K562 (cell line): ENCODE measurements around the gene SERPIND1. TPM values are rescaled to one million over a fixed set of nuclear protein-coding genes. Genes with fewer than 3 reads are reported as not detected.
A peak's percentile ranks its signal among the peaks of the same experiment; 100 is the strongest.

Source experiments
- ARHGAP35 ChIP-seq: fragments of 450-650 bp; IDR thresholded peaks from 2 replicates; pipeline ENCODE4 v1.6.1; 2018; ENCODE audit not compliant: partially characterized antibody
- CBX1 ChIP-seq: sonication (generic); IDR thresholded peaks from 2 replicates; pipeline ENCODE4 v1.6.1; 2016; ENCODE audit warnings: antibody characterized with exemption, low read depth, mild to moderate bottlenecking
- CEBPB ChIP-seq: fragments of 450-650 bp; IDR thresholded peaks from 2 replicates; pipeline ENCODE4 v1.6.1; 2016; ENCODE audit warnings: missing genetic modification characterization, missing compliant biosample characterization
- FOXP1 ChIP-seq: sonication (generic); formaldehyde crosslinking; IDR thresholded peaks from 2 replicates; pipeline ENCODE4 v1.8.0; 2022; ENCODE audit warnings: mild to moderate bottlenecking, missing genetic modification reagents
- KLF6 ChIP-seq: fragments of 250-450 bp; sonication (Bioruptor Pico); IDR thresholded peaks from 2 replicates; pipeline ENCODE4 v1.4.0; 2020; ENCODE audit warnings: mild to moderate bottlenecking, moderate library complexity, borderline replicate concordance
- MEF2D ChIP-seq: conservative IDR thresholded peaks from 2 replicates; pipeline ENCODE4 v1.6.1; 2016; ENCODE audit warnings: low read depth, missing genetic modification characterization, missing compliant biosample characterization
- NRF1 ChIP-seq, 2 experiments: fragments of 450-650 bp; IDR thresholded peaks in 1 of 2; conservative IDR thresholded peaks in 1 of 2; 2 replicates each; pipeline ENCODE4 v1.6.1; 2014; ENCODE audit warnings: mild to moderate bottlenecking in 2 of 2
- RFX1 ChIP-seq: fragments of 450-650 bp; IDR thresholded peaks from 2 replicates; pipeline ENCODE4 v1.6.1; 2016; ENCODE audit warnings: mild to moderate bottlenecking, moderate library complexity
- TCF3 ChIP-seq: sonication (generic); formaldehyde crosslinking; IDR thresholded peaks from 2 replicates; pipeline ENCODE4 v1.4.0; 2020; ENCODE audit warnings: mild to moderate bottlenecking, missing genetic modification reagents
- TOE1 ChIP-seq, 2 experiments: fragments of 450-650 bp in 1 of 2; sonication (generic) in 1 of 2; formaldehyde crosslinking in 1 of 2; IDR thresholded peaks; 2 replicates each; pipeline versions ENCODE4 v1.7.1 to v1.8.0; 2016 to 2022; ENCODE audit warnings: borderline replicate concordance in 2 of 2, mild to moderate bottlenecking in 2 of 2, antibody characterized with exemption in 1 of 2, inconsistent platforms in 1 of 2, low read depth in 1 of 2, missing genetic modification reagents in 1 of 2, moderate library complexity in 1 of 2
- U2AF1 ChIP-seq: fragments of 200-400 bp; formaldehyde crosslinking; optimal IDR thresholded peaks from 2 replicates; pipeline ENCODE3; 2017; ENCODE audit warnings: mild to moderate bottlenecking, low read depth, low read length, moderate library complexity
- ZBTB1 ChIP-seq: sonication (generic); formaldehyde crosslinking; IDR thresholded peaks from 2 replicates; pipeline ENCODE4 v1.8.1; 2023; ENCODE audit warnings: missing genetic modification reagents, low read depth, mild to moderate bottlenecking, borderline replicate concordance
- ZFP36 ChIP-seq: fragments of 150-350 bp; IDR thresholded peaks from 2 replicates; pipeline ENCODE4 v1.6.1; 2018; ENCODE audit warnings: low read length, low read depth; ENCODE audit not compliant: partially characterized antibody
- ZNF184 ChIP-seq: sonication (generic); formaldehyde crosslinking; IDR thresholded peaks from 2 replicates; pipeline ENCODE4 v1.5.0; 2020; ENCODE audit warnings: missing genetic modification reagents
- ZSCAN29 ChIP-seq: fragments of 450-650 bp; IDR thresholded peaks from 2 replicates; pipeline ENCODE4 v1.6.1; 2017
- polyA plus RNA-seq, 8 experiments: library from polyadenylated mRNA; depleted of rRNA in 4 of 8; stranded (reverse) in 5 of 8; unstranded in 3 of 8; fragments of >200 nt; fragmentation: Nextera tagmentation in 2 of 8; fragmentation: Illumina TruSeq in 1 of 8; extraction: Ambion mirVana in 2 of 8; extraction: Trizol in 1 of 8; gene quantifications; 2 replicates each; pipeline versions ENCODE4 v1.2.1 to v1.2.3, GENCODE V29; 2011 to 2014; ENCODE audit warnings: inconsistent platforms in 1 of 8, missing spikeins in 1 of 8
- total RNA-seq, 7 experiments: library from RNA; depleted of rRNA in 6 of 7; stranded (reverse); fragments of >200 nt in 6 of 7; fragmentation: Illumina TruSeq in 2 of 7; extraction: Trizol in 2 of 7; gene quantifications; 2 replicates each; pipeline versions ENCODE4 v1.2.1 to v1.2.3, GENCODE V29; 2011 to 2021; ENCODE audit warnings: low replicate concordance in 1 of 7
- TF ChIP-seq, protein P1 (sequence below): fragments of 450-650 bp; IDR thresholded peaks from 2 replicates; pipeline ENCODE4 v1.7.0; 2016; ENCODE audit warnings: borderline replicate concordance
- TF ChIP-seq, protein P2 (sequence below): IDR thresholded peaks from 2 replicates; pipeline ENCODE4 v1.6.1; 2014; ENCODE audit warnings: antibody characterized with exemption
- TF ChIP-seq, protein P3 (sequence below): IDR thresholded peaks from 2 replicates; pipeline ENCODE4 v1.6.1; 2016; ENCODE audit warnings: missing genetic modification characterization, missing compliant biosample characterization
- TF ChIP-seq, protein P4 (sequence below): fragments of 450-650 bp; formaldehyde crosslinking; IDR thresholded peaks from 2 replicates; pipeline ENCODE4 v1.4.0; 2022; ENCODE audit warnings: missing genetic modification characterization

SERPIND1 gene
- total and polyA plus RNA-seq, 9 of the 15 experiments (the other 6 are each of a cell fraction or from before 2014, with no cell fraction given), result 0.04 to 0.11 (median 0.09) TPM; not detected in 6

DNA sequence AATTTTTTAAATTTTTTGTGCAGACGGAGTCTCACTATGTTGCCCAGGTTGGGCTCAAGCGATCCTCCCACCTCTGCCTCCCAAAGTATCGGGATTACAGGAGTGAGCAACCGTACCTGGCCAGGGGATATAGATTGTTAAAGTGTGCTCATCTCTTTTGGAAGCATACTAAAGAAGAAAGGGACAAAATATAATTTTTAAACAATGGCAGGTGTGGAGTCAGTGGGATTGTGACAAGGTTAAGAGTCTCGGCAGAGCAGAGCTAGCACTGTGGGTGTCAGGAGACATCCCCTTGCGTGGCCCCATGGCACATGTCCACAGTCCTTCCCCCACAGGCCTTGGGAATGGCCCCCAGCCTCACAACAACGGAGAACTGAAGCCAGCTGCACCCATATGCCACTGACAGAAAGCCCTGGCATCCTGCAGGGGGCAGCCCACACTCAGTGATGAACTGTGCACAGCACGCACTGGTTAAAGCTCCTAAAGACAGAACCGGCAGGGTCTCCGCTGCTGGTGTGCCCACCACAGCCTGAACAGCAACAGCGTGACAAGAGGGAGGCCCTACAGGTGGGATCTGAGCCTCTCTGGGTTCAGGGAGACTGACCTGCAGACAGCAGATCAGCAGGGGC, 29.9 kb downstream of the SERPIND1 start (continued):
- TF ChIP-seq TCF3 (CRISPR knock-in tag) (no peak), CEBPB (no peak), ZBTB1 (CRISPR knock-in tag) (no peak), TOE1 (IDR thresholded peaks at IDR 0.05; ENCODE audit: borderline replicate concordance) (no peak), TOE1 (CRISPR knock-in tag; IDR thresholded peaks at IDR 0.05; ENCODE audit: borderline replicate concordance, low read depth) (no peak), RFX1 (no peak), CBX1 (no peak), KLF6 (CRISPR knock-in tag) (no peak), NRF1 (conservative IDR thresholded peaks at IDR 0.05 in 1 of 2, IDR thresholded peaks at IDR 0.05 in 1 of 2) (no peak), FOXP1 (CRISPR knock-in tag) (0 out of 2 replicates have a peak, but pooled peaks have one; percentile 3), ARHGAP35 (peak; percentile 8), ZSCAN29 (no peak), ZNF184 (no peak), ZFP36 (no peak), U2AF1 (no peak), MEF2D (tag) (no peak)
- TF ChIP-seq, protein P1, sequence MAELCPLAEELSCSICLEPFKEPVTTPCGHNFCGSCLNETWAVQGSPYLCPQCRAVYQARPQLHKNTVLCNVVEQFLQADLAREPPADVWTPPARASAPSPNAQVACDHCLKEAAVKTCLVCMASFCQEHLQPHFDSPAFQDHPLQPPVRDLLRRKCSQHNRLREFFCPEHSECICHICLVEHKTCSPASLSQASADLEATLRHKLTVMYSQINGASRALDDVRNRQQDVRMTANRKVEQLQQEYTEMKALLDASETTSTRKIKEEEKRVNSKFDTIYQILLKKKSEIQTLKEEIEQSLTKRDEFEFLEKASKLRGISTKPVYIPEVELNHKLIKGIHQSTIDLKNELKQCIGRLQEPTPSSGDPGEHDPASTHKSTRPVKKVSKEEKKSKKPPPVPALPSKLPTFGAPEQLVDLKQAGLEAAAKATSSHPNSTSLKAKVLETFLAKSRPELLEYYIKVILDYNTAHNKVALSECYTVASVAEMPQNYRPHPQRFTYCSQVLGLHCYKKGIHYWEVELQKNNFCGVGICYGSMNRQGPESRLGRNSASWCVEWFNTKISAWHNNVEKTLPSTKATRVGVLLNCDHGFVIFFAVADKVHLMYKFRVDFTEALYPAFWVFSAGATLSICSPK, result no peak
- TF ChIP-seq, protein P2, sequence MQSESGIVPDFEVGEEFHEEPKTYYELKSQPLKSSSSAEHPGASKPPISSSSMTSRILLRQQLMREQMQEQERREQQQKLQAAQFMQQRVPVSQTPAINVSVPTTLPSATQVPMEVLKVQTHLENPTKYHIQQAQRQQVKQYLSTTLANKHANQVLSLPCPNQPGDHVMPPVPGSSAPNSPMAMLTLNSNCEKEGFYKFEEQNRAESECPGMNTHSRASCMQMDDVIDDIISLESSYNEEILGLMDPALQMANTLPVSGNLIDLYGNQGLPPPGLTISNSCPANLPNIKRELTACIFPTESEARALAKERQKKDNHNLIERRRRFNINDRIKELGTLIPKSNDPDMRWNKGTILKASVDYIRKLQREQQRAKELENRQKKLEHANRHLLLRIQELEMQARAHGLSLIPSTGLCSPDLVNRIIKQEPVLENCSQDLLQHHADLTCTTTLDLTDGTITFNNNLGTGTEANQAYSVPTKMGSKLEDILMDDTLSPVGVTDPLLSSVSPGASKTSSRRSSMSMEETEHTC, result no peak
- TF ChIP-seq, protein P3, sequence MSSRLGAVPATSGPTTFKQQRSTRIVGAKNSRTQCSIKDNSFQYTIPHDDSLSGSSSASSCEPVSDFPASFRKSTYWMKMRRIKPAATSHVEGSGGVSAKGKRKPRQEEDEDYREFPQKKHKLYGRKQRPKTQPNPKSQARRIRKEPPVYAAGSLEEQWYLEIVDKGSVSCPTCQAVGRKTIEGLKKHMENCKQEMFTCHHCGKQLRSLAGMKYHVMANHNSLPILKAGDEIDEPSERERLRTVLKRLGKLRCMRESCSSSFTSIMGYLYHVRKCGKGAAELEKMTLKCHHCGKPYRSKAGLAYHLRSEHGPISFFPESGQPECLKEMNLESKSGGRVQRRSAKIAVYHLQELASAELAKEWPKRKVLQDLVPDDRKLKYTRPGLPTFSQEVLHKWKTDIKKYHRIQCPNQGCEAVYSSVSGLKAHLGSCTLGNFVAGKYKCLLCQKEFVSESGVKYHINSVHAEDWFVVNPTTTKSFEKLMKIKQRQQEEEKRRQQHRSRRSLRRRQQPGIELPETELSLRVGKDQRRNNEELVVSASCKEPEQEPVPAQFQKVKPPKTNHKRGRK (tag), result no peak
- TF ChIP-seq, protein P4, sequence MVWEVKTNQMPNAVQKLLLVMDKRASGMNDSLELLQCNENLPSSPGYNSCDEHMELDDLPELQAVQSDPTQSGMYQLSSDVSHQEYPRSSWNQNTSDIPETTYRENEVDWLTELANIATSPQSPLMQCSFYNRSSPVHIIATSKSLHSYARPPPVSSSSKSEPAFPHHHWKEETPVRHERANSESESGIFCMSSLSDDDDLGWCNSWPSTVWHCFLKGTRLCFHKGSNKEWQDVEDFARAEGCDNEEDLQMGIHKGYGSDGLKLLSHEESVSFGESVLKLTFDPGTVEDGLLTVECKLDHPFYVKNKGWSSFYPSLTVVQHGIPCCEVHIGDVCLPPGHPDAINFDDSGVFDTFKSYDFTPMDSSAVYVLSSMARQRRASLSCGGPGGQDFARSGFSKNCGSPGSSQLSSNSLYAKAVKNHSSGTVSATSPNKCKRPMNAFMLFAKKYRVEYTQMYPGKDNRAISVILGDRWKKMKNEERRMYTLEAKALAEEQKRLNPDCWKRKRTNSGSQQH (CRISPR knock-in tag), result no peak
